Liver (tissue), 9 donors: ENCODE measurements around the gene LRRFIP1. TPM values are rescaled to one million over a fixed set of nuclear protein-coding genes. Genes with fewer than 3 reads are reported as not detected.

Experiments used
- DNase-seq: peaks from one replicate; pipeline ENCODE4 v3.0.0-alpha.2; 2017; ENCODE audit warnings: low spot score
- H3K27ac ChIP-seq, 2 donors: one replicate each; pipeline ENCODE4 v1.7.0; 2013; ENCODE audit warnings: inconsistent platforms in 2 of 2, low read length in 2 of 2, control low read depth in 1 of 2, low read depth in 1 of 2, mild to moderate bottlenecking in 1 of 2
- H3K27me3 ChIP-seq, 4 donors: one replicate each; pipeline versions ENCODE4 v1.6.1 to v1.7.0; 2013; ENCODE audit warnings: low read length in 3 of 4, inconsistent platforms in 1 of 4, mild to moderate bottlenecking in 1 of 4, moderate library complexity in 1 of 4; ENCODE audit not compliant: control insufficient read depth in 4 of 4, insufficient read depth in 4 of 4
- H3K36me3 ChIP-seq, 4 donors: one replicate each; pipeline versions ENCODE4 v1.6.1 to v1.7.0; 2013; ENCODE audit warnings: low read length in 3 of 4, mild to moderate bottlenecking in 3 of 4, low read depth in 1 of 4, moderate library complexity in 1 of 4; ENCODE audit not compliant: control insufficient read depth in 4 of 4, insufficient read depth in 3 of 4
- H3K4me1 ChIP-seq, 4 donors: one replicate each; pipeline versions ENCODE4 v1.6.1 to v1.7.0; 2013; ENCODE audit warnings: low read length in 3 of 4, mild to moderate bottlenecking in 3 of 4, moderate library complexity in 1 of 4; ENCODE audit not compliant: control insufficient read depth in 4 of 4, insufficient read depth in 4 of 4
- H3K4me3 ChIP-seq, 3 donors: one replicate each; pipeline versions ENCODE4 v1.6.1 to v1.7.0; 2013; ENCODE audit warnings: low read length in 3 of 3, control low read depth in 1 of 3, low read depth in 1 of 3, mild to moderate bottlenecking in 1 of 3
- H3K9ac ChIP-seq, 2 donors: one replicate each; pipeline ENCODE4 v1.7.0; 2013; ENCODE audit warnings: low read length in 2 of 2, mild to moderate bottlenecking in 2 of 2, moderate library complexity in 2 of 2, control low read depth in 1 of 2, low read depth in 1 of 2
- H3K9me3 ChIP-seq, 4 donors: one replicate each; pipeline versions ENCODE4 v1.6.1 to v1.7.0; 2013; ENCODE audit warnings: low read length in 3 of 4; ENCODE audit not compliant: control insufficient read depth in 4 of 4
- EGR1 ChIP-seq, 2 donors: IDR thresholded peaks; 2 replicates each; pipeline ENCODE4 v1.6.1; 2016 to 2018; ENCODE audit warnings: antibody characterized with exemption in 2 of 2, low read depth in 2 of 2
- FOXA2 ChIP-seq: IDR thresholded peaks from 2 replicates; pipeline ENCODE4 v1.6.1; 2016; ENCODE audit warnings: antibody characterized with exemption
- GABPA ChIP-seq, 2 donors: IDR thresholded peaks in 1 of 2; conservative IDR thresholded peaks in 1 of 2; 2 replicates each; pipeline ENCODE4 v1.6.1; 2016; ENCODE audit warnings: antibody characterized with exemption in 2 of 2, mild to moderate bottlenecking in 1 of 2, moderate library complexity in 1 of 2
- HNF4A ChIP-seq, 2 donors: conservative IDR thresholded peaks; 2 replicates each; pipeline ENCODE4 v1.6.1; 2016; ENCODE audit warnings: antibody characterized with exemption in 2 of 2, mild to moderate bottlenecking in 2 of 2
- HNF4G ChIP-seq: IDR thresholded peaks from 2 replicates; pipeline ENCODE4 v1.6.1; 2016; ENCODE audit warnings: antibody characterized with exemption
- JUND ChIP-seq, 2 donors: IDR thresholded peaks; 2 replicates each; pipeline ENCODE4 v1.6.1; 2016; ENCODE audit warnings: antibody characterized with exemption in 2 of 2
- MAX ChIP-seq: IDR thresholded peaks from 2 replicates; pipeline ENCODE4 v1.6.1; 2016; ENCODE audit warnings: antibody characterized with exemption
- NR2F2 ChIP-seq: IDR thresholded peaks from 2 replicates; pipeline ENCODE4 v1.6.1; 2016; ENCODE audit warnings: antibody characterized with exemption
- RAD21 ChIP-seq, 2 donors: IDR thresholded peaks; 2 replicates each; pipeline ENCODE4 v1.6.1; 2016; ENCODE audit warnings: antibody characterized with exemption in 2 of 2, mild to moderate bottlenecking in 2 of 2
- RXRA ChIP-seq, 2 donors: IDR thresholded peaks; 2 replicates each; pipeline ENCODE4 v1.6.1; 2017 to 2018; ENCODE audit warnings: antibody characterized with exemption in 2 of 2, mild to moderate bottlenecking in 1 of 2
- SP1 ChIP-seq: IDR thresholded peaks from 2 replicates; pipeline ENCODE4 v1.6.1; 2018; ENCODE audit warnings: antibody characterized with exemption, mild to moderate bottlenecking
- TAF1 ChIP-seq: conservative IDR thresholded peaks from 2 replicates; pipeline ENCODE4 v1.6.1; 2016; ENCODE audit warnings: antibody characterized with exemption, mild to moderate bottlenecking
- YY1 ChIP-seq: IDR thresholded peaks from 2 replicates; pipeline ENCODE4 v1.6.1; 2016; ENCODE audit warnings: antibody characterized with exemption, mild to moderate bottlenecking
- WGBS: extraction: QIAGEN DNeasy Blood & Tissue Kit; methylation state at CpG from one replicate; pipeline ENCODE4 v1.1.7; 2013; 5-methylcytosine and 5-hydroxymethylcytosine counted together
- polyA plus RNA-seq, 2 donors: library from polyadenylated mRNA; stranded (reverse) in 1 of 2; unstranded in 1 of 2; fragments of 200-250 nt in 1 of 2; fragments of >200 nt in 1 of 2; fragmentation: Nextera tagmentation in 1 of 2; extraction: Ambion mirVana in 1 of 2; gene quantifications; one replicate each; pipeline versions ENCODE4 v1.2.1 to v1.2.3, GENCODE V29; 2013 to 2015
- total RNA-seq, 2 donors: library from RNA; depleted of rRNA; stranded (reverse); fragments of >200 nt; gene quantifications; one replicate each; pipeline ENCODE4 v1.2.3, GENCODE V29; 2014
- TF ChIP-seq, protein P1 (sequence below): IDR thresholded peaks from 2 replicates; pipeline ENCODE4 v1.6.1; 2016; ENCODE audit warnings: antibody characterized with exemption
- TF ChIP-seq, protein P2 (sequence below): IDR thresholded peaks from 2 replicates; pipeline ENCODE4 v1.6.1; 2016; ENCODE audit warnings: antibody characterized with exemption, mild to moderate bottlenecking
- TF ChIP-seq, protein P3 (sequence below): fragments of 150-350 bp; IDR thresholded peaks from 2 replicates; pipeline ENCODE4 v1.5.1; 2017; ENCODE audit warnings: improper control_type of control experiment, low read depth, low read length; ENCODE audit not compliant: missing input control
- donor health status: healthy.
- donor health status: healthy.
- donor health status: healthy.
- donor health status: healthy.
- donor health status: healthy.

Gene LRRFIP1
- total and polyA plus RNA-seq, 4 donors, result 13.3 to 56.1 (median 39.1) TPM

GRCh38 chr2:237642038-237642734, 14.8 kb downstream of the LRRFIP1 start:
- Histone ChIP-seq H3K9ac (no peak overlapping the region), H3K9me3 (no peaks in the 10 kb centered on the region), H3K4me3 (no peak overlapping the region), H3K36me3 (peaks cover 0 to 6% (median 0%) of the 10 kb centered on the region in 4 donors), H3K27me3 (no peaks in the 10 kb centered on the region), H3K4me1 (peaks cover 0 to 2% (median 0%) of the 10 kb centered on the region in 4 donors), H3K27ac (no peak overlapping the region)
- no peak for TF ChIP-seq TAF1
- TF ChIP-seq JUND (IDR thresholded peaks at IDR 0.05), result no peak
- TF ChIP-seq HNF4G, result no peak
- TF ChIP-seq, protein P1, sequence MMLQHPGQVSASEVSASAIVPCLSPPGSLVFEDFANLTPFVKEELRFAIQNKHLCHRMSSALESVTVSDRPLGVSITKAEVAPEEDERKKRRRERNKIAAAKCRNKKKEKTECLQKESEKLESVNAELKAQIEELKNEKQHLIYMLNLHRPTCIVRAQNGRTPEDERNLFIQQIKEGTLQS, result no peak
- 98% methylated on average over 12 of the region's 12 CpGs for WGBS
- DNase-seq, result no peak

DNA sequence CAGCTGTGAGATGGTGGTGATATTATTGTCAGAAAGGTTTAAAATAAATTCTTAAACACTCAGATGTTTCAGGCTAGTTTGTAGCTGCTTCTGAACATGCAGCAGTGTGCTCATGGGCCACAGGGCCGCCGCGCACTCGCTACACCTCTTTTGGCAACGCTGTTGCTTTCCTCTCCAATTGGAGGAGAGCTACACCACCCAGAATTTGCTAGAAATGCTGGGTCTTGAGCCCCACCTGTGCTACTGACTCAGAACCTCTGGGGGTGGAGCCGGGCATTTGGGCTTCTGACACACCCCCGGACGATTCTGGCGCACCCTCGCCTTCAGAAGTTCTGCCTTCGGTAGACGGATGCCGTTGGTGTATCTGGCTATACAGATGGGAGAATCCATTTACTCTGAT, 15.7 kb downstream of the LRRFIP1 start:
- 92% methylated on average over 13 of the region's 13 CpGs for WGBS
- Histone ChIP-seq H3K27ac (no peak overlapping the region), H3K4me1 (peaks cover 0 to 3% (median 0%) of the 10 kb centered on the region in 4 donors), H3K27me3 (no peaks in the 10 kb centered on the region), H3K36me3 (peaks cover 0 to 6% (median 0%) of the 10 kb centered on the region in 4 donors), H3K9ac (no peak overlapping the region), H3K4me3 (no peak overlapping the region), H3K9me3 (no peaks in the 10 kb centered on the region)
- TF ChIP-seq, protein P1, result no peak
- no peak for TF ChIP-seq EGR1 (IDR thresholded peaks at IDR 0.05; ENCODE audit: low read depth in 2 of 2)
- TF ChIP-seq SP1, result no peak
- TF ChIP-seq, protein P2, sequence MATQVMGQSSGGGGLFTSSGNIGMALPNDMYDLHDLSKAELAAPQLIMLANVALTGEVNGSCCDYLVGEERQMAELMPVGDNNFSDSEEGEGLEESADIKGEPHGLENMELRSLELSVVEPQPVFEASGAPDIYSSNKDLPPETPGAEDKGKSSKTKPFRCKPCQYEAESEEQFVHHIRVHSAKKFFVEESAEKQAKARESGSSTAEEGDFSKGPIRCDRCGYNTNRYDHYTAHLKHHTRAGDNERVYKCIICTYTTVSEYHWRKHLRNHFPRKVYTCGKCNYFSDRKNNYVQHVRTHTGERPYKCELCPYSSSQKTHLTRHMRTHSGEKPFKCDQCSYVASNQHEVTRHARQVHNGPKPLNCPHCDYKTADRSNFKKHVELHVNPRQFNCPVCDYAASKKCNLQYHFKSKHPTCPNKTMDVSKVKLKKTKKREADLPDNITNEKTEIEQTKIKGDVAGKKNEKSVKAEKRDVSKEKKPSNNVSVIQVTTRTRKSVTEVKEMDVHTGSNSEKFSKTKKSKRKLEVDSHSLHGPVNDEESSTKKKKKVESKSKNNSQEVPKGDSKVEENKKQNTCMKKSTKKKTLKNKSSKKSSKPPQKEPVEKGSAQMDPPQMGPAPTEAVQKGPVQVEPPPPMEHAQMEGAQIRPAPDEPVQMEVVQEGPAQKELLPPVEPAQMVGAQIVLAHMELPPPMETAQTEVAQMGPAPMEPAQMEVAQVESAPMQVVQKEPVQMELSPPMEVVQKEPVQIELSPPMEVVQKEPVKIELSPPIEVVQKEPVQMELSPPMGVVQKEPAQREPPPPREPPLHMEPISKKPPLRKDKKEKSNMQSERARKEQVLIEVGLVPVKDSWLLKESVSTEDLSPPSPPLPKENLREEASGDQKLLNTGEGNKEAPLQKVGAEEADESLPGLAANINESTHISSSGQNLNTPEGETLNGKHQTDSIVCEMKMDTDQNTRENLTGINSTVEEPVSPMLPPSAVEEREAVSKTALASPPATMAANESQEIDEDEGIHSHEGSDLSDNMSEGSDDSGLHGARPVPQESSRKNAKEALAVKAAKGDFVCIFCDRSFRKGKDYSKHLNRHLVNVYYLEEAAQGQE, result no peak
- no peak for TF ChIP-seq TAF1
- TF ChIP-seq YY1, result no peak
- TF ChIP-seq GABPA (IDR thresholded peaks at IDR 0.05 in 1 of 2, conservative IDR thresholded peaks at IDR 0.05 in 1 of 2), result no peak
- no peak for TF ChIP-seq FOXA2
- no peak for TF ChIP-seq RAD21 (IDR thresholded peaks at IDR 0.05)
- TF ChIP-seq, protein P3, sequence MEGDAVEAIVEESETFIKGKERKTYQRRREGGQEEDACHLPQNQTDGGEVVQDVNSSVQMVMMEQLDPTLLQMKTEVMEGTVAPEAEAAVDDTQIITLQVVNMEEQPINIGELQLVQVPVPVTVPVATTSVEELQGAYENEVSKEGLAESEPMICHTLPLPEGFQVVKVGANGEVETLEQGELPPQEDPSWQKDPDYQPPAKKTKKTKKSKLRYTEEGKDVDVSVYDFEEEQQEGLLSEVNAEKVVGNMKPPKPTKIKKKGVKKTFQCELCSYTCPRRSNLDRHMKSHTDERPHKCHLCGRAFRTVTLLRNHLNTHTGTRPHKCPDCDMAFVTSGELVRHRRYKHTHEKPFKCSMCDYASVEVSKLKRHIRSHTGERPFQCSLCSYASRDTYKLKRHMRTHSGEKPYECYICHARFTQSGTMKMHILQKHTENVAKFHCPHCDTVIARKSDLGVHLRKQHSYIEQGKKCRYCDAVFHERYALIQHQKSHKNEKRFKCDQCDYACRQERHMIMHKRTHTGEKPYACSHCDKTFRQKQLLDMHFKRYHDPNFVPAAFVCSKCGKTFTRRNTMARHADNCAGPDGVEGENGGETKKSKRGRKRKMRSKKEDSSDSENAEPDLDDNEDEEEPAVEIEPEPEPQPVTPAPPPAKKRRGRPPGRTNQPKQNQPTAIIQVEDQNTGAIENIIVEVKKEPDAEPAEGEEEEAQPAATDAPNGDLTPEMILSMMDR, result no peak
- TF ChIP-seq JUND (IDR thresholded peaks at IDR 0.05), result no peak
- no peak for TF ChIP-seq NR2F2
- TF ChIP-seq HNF4A (conservative IDR thresholded peaks at IDR 0.05), result no peak
- TF ChIP-seq MAX, result no peak
- TF ChIP-seq RXRA (IDR thresholded peaks at IDR 0.05), result no peak
- no peak for DNase-seq
